Lower lobe of right lung (tissue), 2 donors: Measurements from ENCODE around the gene C1orf105. TPM values are rescaled to one million over a fixed set of nuclear protein-coding genes. Genes with fewer than 3 reads are reported as not detected.

Experiments used
- ATAC-seq, 2 donors: fragments of 200-7000 bp; cut with Tn5 transposase; one replicate each; pipeline ENCODE4 v1.9.1; 2020 to 2022; ENCODE audit warnings: mild to moderate bottlenecking in 2 of 2, moderate library complexity in 2 of 2
- DNase-seq: peaks from one replicate; pipeline ENCODE4 v3.0.0-alpha.2; 2020
- H3K27ac ChIP-seq: fragments of 200-600 bp; one replicate; pipeline ENCODE4 v1.8.0; 2022
- H3K27me3 ChIP-seq: fragments of 200-600 bp; one replicate; pipeline ENCODE4 v1.8.0; 2022; ENCODE audit warnings: low read depth
- H3K36me3 ChIP-seq: fragments of 200-600 bp; one replicate; pipeline ENCODE4 v1.8.0; 2022; ENCODE audit warnings: mild to moderate bottlenecking
- H3K4me1 ChIP-seq: fragments of 200-600 bp; one replicate; pipeline ENCODE4 v1.8.0; 2022
- H3K4me3 ChIP-seq: fragments of 200-600 bp; one replicate; pipeline ENCODE4 v1.8.0; 2022; ENCODE audit warnings: mild to moderate bottlenecking
- H3K9me3 ChIP-seq: fragments of 200-600 bp; one replicate; pipeline ENCODE4 v1.8.0; 2022
- CTCF ChIP-seq: fragments of 200-600 bp; IDR thresholded peaks from one replicate; pipeline ENCODE4 v1.8.0; 2022; ENCODE audit warnings: antibody characterized with exemption, mild to moderate bottlenecking
- intact Hi-C: fragments of 100-400 bp; cut with DNase I; formaldehyde crosslinking; loops from one replicate; pipeline ENCODE4 v1.11.0; 2022
- total RNA-seq: library from RNA; stranded (reverse); fragmentation: NEBNext Ultra II Directional; extraction: Animal tissue kit (Norgen Biotek cat#: 25700); gene quantifications from one replicate; pipeline ENCODE4 v1.2.1, GENCODE V29; 2021
- donor health status: DM: no; HTN: yes; CAD: no; lungs with severe emphysema.

Gene C1orf105
- total RNA-seq, 1 donor from 2014 or later: not detected

GRCh38 chr1:172378109-172378760 is 42.2 kb upstream of the C1orf105 start:
- DNase-seq (no peak), ATAC-seq (no peak)
- Histone ChIP-seq H3K36me3 (no peaks in the 10 kb centered on the region), H3K4me1 (no peaks in the 10 kb centered on the region), H3K9me3 (no peaks in the 10 kb centered on the region), H3K27me3 (no peaks in the 10 kb centered on the region), H3K4me3 (no peak overlapping the region), H3K27ac (no peak overlapping the region)
- TF ChIP-seq CTCF: no peak
- intact Hi-C loops: no loop called here

- Histone ChIP-seq H3K36me3 (no peaks in the 10 kb centered on the region), H3K27me3 (no peaks in the 10 kb centered on the region), H3K27ac (no peak overlapping the region), H3K4me3 (no peak overlapping the region), H3K9me3 (no peaks in the 10 kb centered on the region), H3K4me1 (no peaks in the 10 kb centered on the region)
- DNase-seq (no peak), ATAC-seq (no peak)
- no peak for TF ChIP-seq CTCF
- intact Hi-C loops: no loop called here
Observed at GRCh38 chr1:172380441-172381244, 39.8 kb upstream of the C1orf105 start.

DNA sequence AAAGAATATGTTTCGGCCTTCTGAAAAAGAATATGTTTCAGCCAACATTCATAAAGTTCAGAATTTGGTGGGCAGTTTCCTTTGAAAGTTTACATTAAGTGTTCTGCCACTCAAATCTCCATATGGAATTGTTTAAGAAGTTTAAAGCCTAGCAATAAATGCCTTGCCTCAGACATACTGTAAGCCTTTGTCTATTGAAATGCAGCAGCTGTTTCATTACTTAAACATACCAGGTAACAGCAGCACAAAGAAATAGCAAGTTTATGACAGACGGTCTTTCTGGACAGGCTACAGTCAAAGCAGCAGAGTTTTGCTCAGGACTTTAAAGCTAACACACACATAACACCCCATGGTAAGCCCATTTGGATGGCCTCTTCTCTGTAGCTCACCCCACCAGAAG is 38.5 kb upstream of the C1orf105 start:
- ATAC-seq: no peak

DNA sequence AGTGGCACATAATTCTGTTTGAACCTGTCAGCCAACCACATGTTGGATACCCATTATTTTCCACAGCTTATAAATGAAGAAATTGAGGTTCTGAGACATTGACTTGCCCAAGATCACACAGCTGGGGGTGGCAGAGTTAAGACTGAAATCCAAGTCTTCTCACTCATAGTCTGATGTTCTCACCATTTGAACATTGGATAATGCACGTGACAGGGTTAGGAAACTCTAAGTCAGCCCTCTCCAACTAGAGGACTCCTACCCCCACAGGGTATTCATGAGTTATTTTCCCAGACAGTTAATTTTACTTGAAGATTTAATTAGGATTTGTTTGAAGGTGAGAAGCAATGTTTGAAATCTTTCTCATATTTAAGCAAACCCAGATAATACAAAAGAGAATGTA is 38.1 kb upstream of the C1orf105 start:
- ATAC-seq: no peak
- no peak for TF ChIP-seq CTCF
- no peaks in the 10 kb centered on the region for H3K9me3 ChIP-seq
- H3K27ac ChIP-seq: no peak overlapping the region
- no peak for DNase-seq
- no peaks in the 10 kb centered on the region for H3K4me1 ChIP-seq
- H3K36me3 ChIP-seq: no peaks in the 10 kb centered on the region
- no peak overlapping the region for H3K4me3 ChIP-seq
- H3K27me3 ChIP-seq: no peaks in the 10 kb centered on the region
- intact Hi-C loops: no loop called here

More for the DNA sequence above, 38.5 kb upstream of the C1orf105 start:
- H3K27me3 ChIP-seq: no peaks in the 10 kb centered on the region
- intact Hi-C loops: no loop called here
- no peaks in the 10 kb centered on the region for H3K36me3 ChIP-seq
- H3K27ac ChIP-seq: no peak overlapping the region
- no peaks in the 10 kb centered on the region for H3K9me3 ChIP-seq
- no peak for DNase-seq
- H3K4me3 ChIP-seq: no peak overlapping the region
- TF ChIP-seq CTCF: no peak
- H3K4me1 ChIP-seq: no peaks in the 10 kb centered on the region

- DNase-seq (no peak), ATAC-seq (no peak)
- Histone ChIP-seq H3K27me3 (no peaks in the 10 kb centered on the region), H3K4me1 (no peaks in the 10 kb centered on the region), H3K27ac (no peak overlapping the region), H3K4me3 (no peak overlapping the region), H3K9me3 (no peaks in the 10 kb centered on the region), H3K36me3 (no peaks in the 10 kb centered on the region)
- TF ChIP-seq CTCF: no peak
- intact Hi-C loops: no loop called here
Observed at GRCh38 chr1:172382990-172383389, 37.5 kb upstream of the C1orf105 start.
